Islet precursor cell (in vitro differentiated cells): Measurements from ENCODE around the gene CFAP251.
A peak's percentile ranks its signal among the peaks of the same experiment; 100 is the strongest.
"Not testable (repeated sequence)": the region's sequence is repeated elsewhere in the genome, so short reads cannot be mapped to it uniquely, and the experiment has no call there.

Experiments used
- DNase-seq: peaks from one replicate; pipeline ENCODE4 v3.0.0-alpha.2; 2018

CFAP251 gene

GRCh38 chr12:121917950-121918678 is at the start of gene CFAP251:
Gene CFAP251 (plus strand): TSS chr12:121918592. CDS start chr12:121921306, 2,714 bp downstream.
- DNase-seq = peak; percentile 96

GRCh38 chr12:121869229-121869628 is 49.2 kb upstream of the CFAP251 start:
- DNase-seq = not testable (repeated sequence)

GRCh38 chr12:121871467-121871866 is 46.9 kb upstream of the CFAP251 start:
- DNase-seq = no peak

- DNase-seq = peak; percentile 87
These were observed 45.7 kb upstream of the CFAP251 start for GRCh38 chr12:121872546-121873215.

- no peak for DNase-seq
These were observed 45.2 kb upstream of the CFAP251 start for GRCh38 chr12:121873216-121873569.

GRCh38 chr12:121874071-121874470 is 44.3 kb upstream of the CFAP251 start:
- no peak for DNase-seq

- no peak for DNase-seq
These were observed 42.8 kb upstream of the CFAP251 start for GRCh38 chr12:121875582-121875981.

GRCh38 chr12:121876080-121876447 is 42.3 kb upstream of the CFAP251 start:
- DNase-seq = not testable (repeated sequence)

- no peak for DNase-seq
These were observed 35.1 kb upstream of the CFAP251 start for GRCh38 chr12:121883315-121883660.

- DNase-seq = not testable (repeated sequence)
These were observed 33.3 kb upstream of the CFAP251 start for GRCh38 chr12:121885129-121885528.

- no peak for DNase-seq
These were observed 30.3 kb upstream of the CFAP251 start for GRCh38 chr12:121888083-121888477.

- peak; percentile 99 for DNase-seq
These were observed 29.7 kb upstream of the CFAP251 start, which contains the start of gene PSMD9 for GRCh38 chr12:121888478-121889273. Gene PSMD9 (plus strand): TSS chr12:121888790. CDS start chr12:121888857, 67 bp downstream.

GRCh38 chr12:121889274-121889624 is 29.1 kb upstream of the CFAP251 start:
- DNase-seq = no peak

GRCh38 chr12:121889661-121890060 is 28.7 kb upstream of the CFAP251 start:
- not testable (repeated sequence) for DNase-seq

GRCh38 chr12:121892673-121893561 is 25.5 kb upstream of the CFAP251 start:
- no peak for DNase-seq

- DNase-seq = no peak
These were observed 24.4 kb upstream of the CFAP251 start for GRCh38 chr12:121893961-121894460.

- DNase-seq = peak; percentile 73
These were observed 23.8 kb upstream of the CFAP251 start for GRCh38 chr12:121894633-121895032.

- no peak for DNase-seq
These were observed 20.1 kb upstream of the CFAP251 start for GRCh38 chr12:121898287-121898686.

GRCh38 chr12:121899590-121899989 is 18.8 kb upstream of the CFAP251 start:
- DNase-seq = no peak

- no peak for DNase-seq
These were observed 15.2 kb upstream of the CFAP251 start for GRCh38 chr12:121903202-121903601.

- DNase-seq = no peak
These were observed 12.6 kb upstream of the CFAP251 start for GRCh38 chr12:121905746-121906145.

- no peak for DNase-seq
These were observed 9.7 kb upstream of the CFAP251 start for GRCh38 chr12:121908702-121909101.
